ENCODE results near the gene INO80B.

- TF ChIP-seq CTCF (IDR thresholded peaks at IDR 0.05; ENCODE audit: control extremely low read depth in 1 of 3, insufficient read depth in 1 of 3, low read depth in 1 of 3, low read length in 3 of 3) (no peak), HDAC6 (IDR thresholded peaks at IDR 0.05; ENCODE audit: low read depth, low read length) (no peak), ATF2 (IDR thresholded peaks at IDR 0.05; ENCODE audit: low read length) (no peak), ATF3 (IDR thresholded peaks at IDR 0.05; ENCODE audit: insufficient read depth, low read depth, low read length) (no peak), POLR2AphosphoS5 (IDR thresholded peaks at IDR 0.05; ENCODE audit: low read depth, low read length) (no peak), TEAD4 (IDR thresholded peaks at IDR 0.05; ENCODE audit: low read depth, low read length) (no peak), KDM5A (IDR thresholded peaks at IDR 0.05; ENCODE audit: low read length) (no peak), KDM4A (IDR thresholded peaks at IDR 0.05; ENCODE audit: low read depth, low read length, severe bottlenecking) (no peak), SP1 (IDR thresholded peaks at IDR 0.05; ENCODE audit: low read depth, low read length) (no peak)
These were observed 39.0 kb upstream of the INO80B start for GRCh38 chr2:74415762-74416395.
